DMS53 treated with DMSO at 0.1 percent for 48 hours (cell line): Measurements from ENCODE around the gene ETV1.

Experiments used
- DNase-seq: peaks from one replicate; lab custom pipeline; 2025; ENCODE audit not compliant: unreplicated experiment; lab: John Stamatoyannopoulos, UW

Gene ETV1

GRCh38 chr7:13987395-13987794 is 2.1 kb downstream of the ETV1 start:
- DNase-seq: no peak

GRCh38 chr7:13986208-13986607 is 3.3 kb downstream of the ETV1 start:
- no peak for DNase-seq

- DNase-seq: no peak
These were observed 4.4 kb downstream of the ETV1 start for GRCh38 chr7:13984831-13985685.

GRCh38 chr7:13984061-13984460 is 5.4 kb downstream of the ETV1 start:
- DNase-seq: no peak

DNA sequence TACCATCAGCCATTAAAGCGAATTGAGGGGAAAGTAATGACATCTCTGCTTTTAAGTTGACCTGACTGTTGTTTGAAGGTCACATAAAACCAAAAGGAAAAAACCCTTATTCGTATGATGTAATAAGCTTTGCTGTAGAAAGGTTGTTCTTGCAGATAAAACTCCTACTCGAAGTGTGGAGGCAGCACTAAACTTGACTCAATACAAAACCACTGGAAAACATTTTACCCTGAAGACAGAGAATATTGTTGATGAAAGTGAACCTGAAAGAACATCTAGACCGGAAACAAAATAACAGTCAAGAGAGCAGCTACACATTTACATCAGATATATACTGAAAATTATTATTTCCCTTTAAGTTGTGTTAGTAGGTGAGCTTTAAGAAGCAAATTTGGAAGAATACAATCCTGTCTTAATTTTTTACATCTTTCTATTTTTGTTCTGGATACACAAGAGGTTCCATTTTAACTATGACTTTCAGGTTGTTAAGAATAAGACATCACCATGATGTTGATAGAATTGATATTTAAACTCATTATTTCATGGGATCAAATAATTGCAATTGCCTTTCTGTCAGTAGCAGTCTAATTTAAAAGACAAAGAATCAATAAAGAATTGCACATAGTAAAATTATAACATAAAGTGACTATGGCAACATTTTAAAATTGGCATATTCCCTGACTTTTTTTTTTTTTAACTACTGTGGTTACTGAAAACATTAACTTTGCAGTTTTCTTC is 6.4 kb downstream of the ETV1 start:
- no peak for DNase-seq

- peak; percentile 64 for DNase-seq
These were observed 8.4 kb downstream of the ETV1 start for GRCh38 chr7:13981070-13981469.

DNA sequence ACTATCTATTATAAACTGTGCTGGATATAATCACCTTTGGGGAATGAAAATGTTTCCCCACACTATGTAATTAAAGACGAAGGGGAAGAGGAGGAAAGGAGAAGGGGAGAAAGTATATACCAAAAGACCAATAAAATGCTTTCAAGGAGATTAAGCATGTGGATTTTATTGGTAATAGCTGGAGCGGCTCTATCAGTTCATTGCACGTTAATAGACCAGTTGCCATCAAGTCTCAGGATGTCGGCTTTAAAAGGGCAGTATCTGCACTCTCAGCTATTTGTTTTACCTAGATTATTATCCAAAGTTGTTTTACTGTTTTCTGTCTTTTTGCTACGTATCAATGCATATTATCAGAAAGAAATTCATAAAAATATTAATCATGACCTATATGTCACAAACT is 9.0 kb downstream of the ETV1 start:
- DNase-seq: no peak

DNA sequence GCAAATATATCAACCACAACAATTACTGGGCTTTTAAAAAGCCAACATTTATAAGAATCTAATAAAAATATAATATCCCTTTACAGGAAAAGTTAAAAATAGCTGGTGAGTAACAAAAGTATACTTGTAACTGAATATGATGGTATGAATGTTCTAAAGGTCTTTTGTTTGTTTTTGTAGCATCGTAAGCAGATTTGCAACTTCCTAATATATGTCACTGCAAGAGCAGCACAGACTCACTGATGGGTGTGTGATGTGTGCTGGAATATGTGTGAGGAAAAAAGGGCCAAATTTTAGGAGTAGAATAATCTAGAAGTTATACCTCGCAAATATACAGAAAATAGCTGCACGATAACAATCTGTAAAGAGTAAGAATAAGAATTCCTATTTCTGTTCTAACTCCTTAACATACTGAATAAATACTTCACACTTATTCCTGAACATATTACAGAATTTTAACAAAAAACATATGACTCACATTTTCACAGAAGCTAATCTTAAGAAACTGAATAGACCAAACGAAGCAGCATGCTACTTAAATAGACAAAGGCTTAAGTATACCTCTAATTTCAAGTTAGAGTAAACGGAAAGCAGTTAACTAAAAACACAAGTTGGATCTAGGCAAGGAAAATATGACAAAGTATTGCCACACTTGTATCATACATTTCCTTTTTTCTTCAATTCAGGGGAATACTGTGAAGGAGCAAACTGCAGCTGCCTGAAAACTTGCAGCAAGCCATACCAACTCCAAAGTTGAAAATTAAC is 9.6 kb downstream of the ETV1 start:
- no peak for DNase-seq

DNA sequence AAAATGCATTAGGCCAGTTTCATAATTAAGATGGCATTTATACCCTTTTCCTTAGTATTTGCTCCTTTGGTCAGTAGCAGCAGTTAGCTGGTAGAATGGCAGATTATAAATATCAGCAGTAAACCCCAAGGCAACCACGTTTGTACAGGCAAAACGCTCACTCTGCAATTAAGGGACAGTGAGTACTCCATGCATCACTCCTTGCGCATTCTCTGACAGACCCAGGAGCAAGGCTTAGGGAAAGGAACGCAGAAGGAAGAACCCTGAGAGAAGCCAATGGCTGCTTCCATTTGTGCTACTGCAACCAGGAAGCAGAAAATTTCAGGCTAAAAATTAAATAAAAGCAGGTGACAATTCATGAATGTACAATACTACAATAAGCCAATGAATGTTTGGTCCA is 12.9 kb downstream of the ETV1 start:
- DNase-seq: no peak

DNA sequence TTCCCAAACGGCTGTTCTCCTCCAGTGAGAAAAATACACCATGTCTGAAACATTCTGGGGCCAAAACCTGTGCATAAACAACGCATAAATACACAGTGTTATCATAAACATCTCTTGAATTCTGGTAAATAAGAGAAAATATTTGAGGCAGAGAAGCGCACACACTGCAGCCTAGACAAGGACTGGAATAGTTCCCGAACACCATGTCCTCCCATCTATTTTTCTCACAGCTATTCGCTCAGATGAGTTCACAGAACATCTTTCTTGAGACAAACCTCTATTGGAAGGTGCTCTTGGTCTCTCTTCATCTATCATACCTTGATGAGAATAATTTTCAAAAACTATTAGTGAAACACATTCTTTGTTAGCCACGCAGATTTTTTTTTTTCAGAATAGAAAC is 24.4 kb downstream of the ETV1 start:
- no peak for DNase-seq

- no peak for DNase-seq
These were observed 25.5 kb downstream of the ETV1 start for GRCh38 chr7:13963925-13964324.

DNA sequence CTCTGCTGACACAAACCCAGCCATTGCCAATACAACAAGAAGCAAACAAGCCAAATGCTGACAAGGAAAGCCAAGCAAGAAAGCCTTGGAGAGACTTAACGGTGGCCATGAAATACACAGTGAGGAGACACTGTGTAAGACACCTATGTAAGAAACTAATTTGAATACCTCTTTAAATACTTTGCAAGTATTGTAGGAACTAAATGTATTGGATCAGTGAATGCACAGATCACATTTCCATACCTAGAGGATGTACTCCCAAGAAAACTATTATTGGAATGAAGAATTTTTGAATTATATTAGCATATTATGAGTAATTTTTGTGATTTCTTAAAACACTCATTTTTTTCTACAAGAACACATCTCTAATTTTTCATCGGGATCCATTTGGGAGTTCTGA is 34.0 kb downstream of the ETV1 start:
- no peak for DNase-seq

GRCh38 chr7:13953368-13953767 is 36.1 kb downstream of the ETV1 start:
- DNase-seq: no peak

DNA sequence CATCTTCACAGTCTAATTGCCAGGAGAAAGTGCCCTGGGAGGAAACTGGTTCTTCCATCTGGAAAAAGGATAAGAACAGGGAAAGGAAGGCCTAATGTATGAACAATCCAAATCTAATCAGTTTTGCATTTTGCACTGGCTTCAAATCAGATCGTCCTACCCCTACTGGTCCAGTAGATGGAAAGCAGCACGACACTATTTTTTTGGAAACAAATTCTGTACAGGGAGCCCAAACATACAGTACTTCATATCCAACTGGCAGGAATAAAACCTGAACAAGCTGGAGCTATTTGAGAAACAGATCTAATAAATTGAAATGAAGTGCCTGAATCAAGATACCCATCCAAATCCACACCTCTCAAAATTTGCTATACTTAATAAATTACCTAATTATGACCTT is 36.5 kb downstream of the ETV1 start:
- no peak for DNase-seq

DNA sequence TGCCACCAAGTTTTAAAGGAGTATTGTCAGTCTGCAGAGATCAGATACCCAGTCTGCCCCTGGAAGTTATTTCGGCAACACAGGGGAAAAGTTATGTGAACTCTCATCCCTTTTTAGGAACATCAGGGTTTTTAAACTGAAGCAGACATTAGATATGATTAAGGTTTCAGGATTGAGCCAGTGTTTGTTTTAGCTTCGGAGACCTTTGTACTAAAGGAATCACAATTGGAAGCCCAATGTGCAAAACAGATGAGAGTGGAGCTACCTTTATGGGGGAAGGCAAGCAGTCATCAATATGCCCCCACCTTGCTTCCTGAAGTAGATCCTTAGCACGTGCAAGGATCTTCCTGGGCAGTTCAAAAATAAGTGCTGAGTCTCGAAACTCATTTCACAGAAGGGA is 39.5 kb downstream of the ETV1 start:
- no peak for DNase-seq

DNA sequence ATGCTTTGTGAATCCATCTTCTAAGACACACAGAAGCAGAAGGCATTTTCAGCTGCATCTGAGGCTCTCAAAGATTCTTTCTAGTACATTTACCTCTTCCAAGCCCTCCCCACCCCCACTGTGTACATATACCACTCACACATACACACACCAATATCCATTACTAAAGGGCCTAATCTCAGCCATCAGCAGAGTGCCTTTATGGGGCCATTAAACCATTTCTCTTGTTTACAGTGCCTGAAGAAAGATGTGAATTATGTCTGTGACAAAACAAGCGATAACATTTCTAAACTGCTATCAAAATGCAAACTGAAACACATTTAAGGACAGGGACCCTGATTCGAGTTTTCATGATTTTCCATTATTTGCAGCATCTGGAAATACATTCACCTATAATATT is 40.0 kb downstream of the ETV1 start:
- no peak for DNase-seq

- DNase-seq: no peak
These were observed 41.3 kb downstream of the ETV1 start for GRCh38 chr7:13948019-13948801.

- DNase-seq: no peak
These were observed 41.9 kb downstream of the ETV1 start for GRCh38 chr7:13947535-13947934.

DNA sequence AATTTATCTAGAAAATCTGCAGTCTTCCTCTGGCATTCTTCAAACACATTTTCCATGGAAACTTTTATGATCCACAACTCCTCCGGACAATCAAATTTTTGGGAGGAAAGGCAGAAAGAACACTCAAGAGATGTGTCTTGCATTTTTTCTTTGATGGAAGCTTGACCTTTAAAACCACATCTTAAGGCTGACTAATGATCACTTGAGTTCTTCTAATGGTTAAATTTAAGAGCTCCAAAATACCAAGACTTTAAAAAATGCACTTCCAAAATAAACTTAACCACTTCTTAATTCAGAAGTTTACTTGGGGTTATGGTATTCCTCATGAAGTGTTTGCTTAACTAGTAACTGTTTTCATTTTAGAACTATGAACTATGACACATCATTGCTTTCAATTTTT is 43.3 kb downstream of the ETV1 start:
- no peak for DNase-seq

- DNase-seq: no peak
These were observed 43.8 kb downstream of the ETV1 start for GRCh38 chr7:13945670-13946069.

DNA sequence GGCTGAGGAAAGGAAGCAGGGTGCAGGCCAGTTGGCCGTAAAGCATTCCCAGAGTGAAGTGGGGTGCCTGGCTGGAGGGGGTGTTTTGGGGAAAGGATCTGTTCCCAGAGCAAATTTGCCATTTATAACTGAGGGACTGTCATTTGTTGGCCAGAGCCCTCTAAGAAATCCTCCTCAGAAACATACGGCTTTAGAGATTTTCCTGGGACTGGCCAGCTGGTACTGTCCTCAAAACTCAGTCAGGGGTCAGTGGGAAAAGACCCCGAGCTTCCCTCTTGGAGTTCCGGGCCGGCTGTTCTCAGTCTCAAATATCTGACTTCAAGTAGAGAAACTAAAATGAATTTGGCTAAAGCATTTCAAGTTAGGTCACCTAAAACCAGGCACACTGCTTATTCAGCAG is 55.9 kb downstream of the ETV1 start:
- no peak for DNase-seq
